ENCODE measurements around the gene SLC7A14.

SLC7A14 gene

DNA sequence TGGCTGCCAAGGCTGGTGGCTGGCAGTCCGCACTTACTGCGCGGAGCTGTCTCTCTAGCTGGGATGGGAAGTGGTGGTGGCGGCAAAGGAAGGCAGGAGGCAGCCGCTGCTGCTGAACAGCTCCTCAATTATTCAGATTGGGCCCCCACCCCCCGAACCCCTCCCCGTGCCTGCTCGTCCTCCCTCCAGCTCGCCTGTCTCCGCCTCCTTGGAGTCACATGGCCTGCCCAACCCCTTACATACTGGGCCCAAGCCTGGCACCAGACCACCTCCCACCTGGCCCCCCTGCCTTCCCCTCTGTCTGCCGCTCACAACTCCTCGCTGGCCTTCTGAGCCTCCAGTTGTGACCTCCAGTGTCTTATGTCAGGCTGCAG lies at the start of gene SLC7A14:
Gene SLC7A14, minus strand, starts transcription at position 139 of the 374 bp plus-strand sequence. CDS start 59,139 bp downstream, outside the sequence.
- FAIRE-seq, result no peak

GRCh38 chr3:170635385-170635735 lies 49.5 kb upstream of the SLC7A14 start:
- no peak for FAIRE-seq

GRCh38 chr3:170634663-170635384 lies 48.9 kb upstream of the SLC7A14 start:
- no peak for FAIRE-seq

GRCh38 chr3:170633573-170633972 lies 47.7 kb upstream of the SLC7A14 start:
- no peak for FAIRE-seq

- FAIRE-seq, result no peak
These were observed 46.9 kb upstream of the SLC7A14 start for GRCh38 chr3:170632780-170633179.

DNA sequence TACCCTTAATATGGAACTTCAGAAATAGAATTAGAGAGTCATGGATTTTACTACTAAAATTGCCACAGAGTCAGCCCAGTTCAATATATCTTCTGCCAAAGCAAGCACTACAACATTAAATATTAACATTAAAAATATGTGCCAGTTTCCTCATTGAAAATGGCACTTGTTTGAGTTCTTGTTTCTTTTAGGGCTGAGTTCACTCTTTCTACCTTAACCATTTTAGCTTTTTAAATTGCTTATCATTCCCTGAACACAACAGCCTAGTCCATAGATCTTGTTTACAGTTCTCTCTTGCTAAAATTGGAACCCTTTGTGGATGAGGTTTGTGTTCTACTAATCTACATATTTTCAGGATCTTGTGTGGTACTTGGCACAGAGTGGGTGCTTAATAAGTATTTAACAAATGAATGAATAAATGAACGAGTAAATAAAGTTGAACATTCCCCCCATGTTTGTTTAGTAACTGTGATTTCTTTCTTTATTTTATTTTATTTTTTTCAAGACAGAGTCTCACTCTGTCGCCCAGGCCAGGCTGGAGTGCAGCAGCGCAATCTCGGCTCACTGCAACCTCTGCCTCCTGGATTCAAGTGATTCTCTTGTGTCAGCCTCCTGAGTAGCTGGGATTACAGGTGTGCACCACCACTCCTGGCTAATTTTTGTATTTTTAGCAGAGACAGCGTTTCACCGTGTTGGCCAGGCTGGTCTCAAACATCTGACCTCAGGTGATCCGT lies 46.0 kb upstream of the SLC7A14 start:
- FAIRE-seq, result no peak

DNA sequence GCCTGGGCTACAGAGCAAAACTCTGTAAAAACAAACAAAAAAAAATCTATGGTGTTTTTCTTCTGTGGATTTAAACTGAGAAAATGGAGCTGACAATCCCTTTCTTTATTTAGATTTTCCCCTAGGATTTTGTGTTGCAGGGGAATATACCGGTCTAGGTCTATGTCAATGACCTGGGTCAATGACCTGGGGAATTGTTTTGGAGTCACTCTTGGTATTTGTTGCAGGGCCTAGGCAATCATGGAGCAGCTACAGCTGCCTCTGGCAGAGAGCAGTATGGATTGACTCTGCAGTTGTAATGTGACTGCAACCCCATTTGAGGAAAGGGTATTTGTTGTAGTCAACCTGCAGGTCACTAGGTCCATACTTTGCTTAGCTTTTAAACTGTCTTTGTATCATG lies 37.6 kb upstream of the SLC7A14 start:
- no peak for FAIRE-seq

- no peak for FAIRE-seq
These were observed 36.7 kb upstream of the SLC7A14 start for GRCh38 chr3:170622369-170623159.

DNA sequence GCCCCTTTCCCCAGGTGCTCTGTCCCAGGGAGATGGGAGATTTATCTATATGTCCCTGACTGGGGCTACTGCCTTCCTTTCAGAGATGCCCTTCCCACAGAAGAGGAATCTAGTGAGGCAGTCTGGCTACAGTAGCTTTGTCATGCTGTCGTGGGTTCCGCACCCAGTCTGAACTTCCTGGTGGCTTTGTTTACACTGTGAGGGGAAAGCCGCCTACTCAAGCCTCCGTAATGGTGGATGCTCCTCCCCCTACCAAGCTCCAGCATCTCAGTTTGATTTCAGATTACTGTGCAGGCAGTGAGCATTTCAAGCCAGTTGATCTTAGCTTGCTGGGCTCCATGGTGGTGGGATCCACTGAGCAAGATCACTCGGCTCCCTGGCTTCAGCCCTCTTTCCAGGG lies 35.4 kb upstream of the SLC7A14 start:
- FAIRE-seq, result no peak

- FAIRE-seq, result no peak
These were observed 28.5 kb upstream of the SLC7A14 start for GRCh38 chr3:170614214-170614966.

DNA sequence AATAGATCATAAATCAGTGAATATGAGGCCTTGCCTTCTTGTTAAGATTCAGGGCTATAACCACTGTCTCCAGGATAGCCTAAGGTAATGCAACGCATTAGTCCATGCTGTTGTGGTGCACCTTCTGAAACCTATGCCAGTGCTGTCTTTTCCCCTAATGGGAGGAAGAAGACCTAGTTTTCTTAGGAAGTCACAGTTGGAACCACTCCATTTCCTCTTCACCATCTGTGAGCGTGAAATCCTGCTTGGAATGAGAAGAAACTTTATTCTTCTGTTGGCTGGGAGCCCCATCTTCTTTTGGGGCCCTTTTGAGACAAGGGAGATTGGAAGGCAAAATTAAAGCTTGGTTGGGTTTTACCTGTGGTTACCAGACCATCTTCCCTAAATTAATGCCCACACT lies 25.9 kb upstream of the SLC7A14 start:
- FAIRE-seq, result no peak

DNA sequence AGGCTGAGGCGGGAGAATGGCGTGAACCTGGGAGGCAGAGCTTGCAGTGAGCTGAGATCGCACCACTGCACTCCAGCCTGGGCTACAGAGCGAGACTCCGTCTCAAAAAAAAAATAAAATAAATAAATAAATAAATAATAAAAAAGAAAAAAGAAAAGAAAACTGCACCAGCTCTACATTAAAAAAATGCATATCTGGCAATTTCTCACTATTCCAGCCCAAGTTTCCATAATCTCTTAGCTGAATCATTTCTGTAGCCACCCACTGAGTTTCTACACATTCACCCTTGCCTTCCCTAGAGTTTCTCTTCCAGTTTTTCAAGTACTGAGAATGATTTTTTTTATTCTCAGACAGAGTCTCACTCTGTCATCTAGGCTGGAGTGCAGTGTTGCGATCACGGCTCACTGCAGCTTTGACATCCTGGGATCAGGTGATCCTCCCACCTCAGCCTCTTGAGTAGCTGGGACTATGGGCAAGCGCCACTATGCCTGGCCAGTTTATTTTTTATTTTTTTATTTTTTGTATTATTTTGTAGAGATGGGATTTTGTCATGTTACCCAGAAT lies 24.5 kb upstream of the SLC7A14 start:
- no peak for FAIRE-seq

DNA sequence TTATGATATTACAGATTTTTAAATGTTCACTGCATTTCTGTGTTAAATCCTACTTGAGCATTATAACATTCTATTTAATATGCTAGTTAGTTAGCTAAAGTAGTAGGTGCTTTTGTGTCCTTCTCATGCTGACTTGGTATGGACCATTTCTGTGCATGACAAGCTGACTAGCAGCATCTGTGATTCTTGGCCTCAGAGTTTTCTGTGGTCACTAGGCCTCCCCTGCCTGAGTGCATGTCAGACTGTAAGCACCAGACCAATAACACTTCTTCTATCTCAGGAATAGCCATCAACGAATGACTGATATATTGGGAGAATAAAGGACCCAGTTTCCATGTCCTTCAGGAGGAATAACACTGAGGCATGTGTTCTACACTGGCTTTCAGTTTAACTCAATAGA lies 22.6 kb upstream of the SLC7A14 start:
- FAIRE-seq, result no peak

- FAIRE-seq, result no peak
These were observed 20.8 kb upstream of the SLC7A14 start for GRCh38 chr3:170606675-170607074.

DNA sequence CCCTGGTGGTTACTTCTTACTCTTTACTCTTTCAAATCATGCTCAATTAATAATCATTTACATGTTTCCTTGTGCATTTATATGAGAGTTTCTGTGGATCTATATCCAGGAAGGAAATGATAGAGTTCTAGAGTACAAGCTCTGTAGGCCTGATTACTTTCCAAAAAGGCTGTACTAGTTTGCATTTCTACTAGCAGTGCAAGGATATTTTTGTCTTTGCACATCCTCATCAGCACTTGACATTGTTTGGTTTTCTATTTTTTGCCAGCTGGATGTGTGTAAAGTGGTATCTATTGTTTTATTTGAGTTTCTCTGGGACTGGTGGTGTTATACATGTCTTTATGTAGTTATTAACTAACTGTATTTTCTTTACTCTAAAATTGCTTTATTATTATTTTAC lies 19.6 kb upstream of the SLC7A14 start:
- no peak for FAIRE-seq

GRCh38 chr3:170603770-170604510 lies 18.1 kb upstream of the SLC7A14 start:
- no peak for FAIRE-seq

DNA sequence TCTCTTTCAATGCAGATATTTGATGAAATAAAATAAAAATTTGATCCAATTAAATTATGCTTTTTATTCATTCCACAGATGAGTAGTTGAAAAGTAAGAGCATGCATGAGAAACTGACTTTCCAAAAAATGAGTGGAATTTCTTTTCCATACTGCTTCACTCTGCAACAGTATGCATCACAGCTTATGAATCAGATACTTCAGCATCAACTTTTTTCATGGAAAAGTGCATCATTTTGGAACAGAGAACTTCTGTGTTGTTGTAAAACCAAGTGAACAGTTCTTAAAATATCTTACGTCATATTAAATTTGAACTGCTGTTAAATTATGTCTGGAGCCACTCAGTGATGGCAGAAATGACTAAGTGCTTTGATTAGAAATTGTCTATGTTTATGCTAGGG lies 16.7 kb upstream of the SLC7A14 start:
- no peak for FAIRE-seq

GRCh38 chr3:170600005-170600624 lies 14.2 kb upstream of the SLC7A14 start:
- FAIRE-seq, result no peak

DNA sequence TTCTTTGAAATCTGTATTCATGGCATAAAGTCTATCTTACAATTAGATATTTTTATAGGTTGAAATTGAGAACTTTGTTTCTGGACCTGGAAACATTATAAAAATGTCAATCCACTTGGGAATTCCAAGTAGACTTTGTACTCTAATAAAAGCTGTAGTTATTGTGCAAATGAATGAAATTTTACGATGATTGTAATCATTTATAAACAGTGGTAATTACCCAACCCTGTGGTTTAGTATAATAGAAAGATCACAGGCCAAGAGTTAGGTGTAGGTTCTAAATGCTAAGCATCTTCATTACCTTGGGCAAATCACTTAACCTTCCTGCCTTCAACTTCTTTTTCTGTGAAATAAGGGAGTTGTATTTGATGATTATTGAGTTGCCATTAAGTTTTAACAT lies 13.2 kb upstream of the SLC7A14 start:
- FAIRE-seq, result no peak

GRCh38 chr3:170598091-170598502 lies 12.2 kb upstream of the SLC7A14 start:
- FAIRE-seq, result no peak

DNA sequence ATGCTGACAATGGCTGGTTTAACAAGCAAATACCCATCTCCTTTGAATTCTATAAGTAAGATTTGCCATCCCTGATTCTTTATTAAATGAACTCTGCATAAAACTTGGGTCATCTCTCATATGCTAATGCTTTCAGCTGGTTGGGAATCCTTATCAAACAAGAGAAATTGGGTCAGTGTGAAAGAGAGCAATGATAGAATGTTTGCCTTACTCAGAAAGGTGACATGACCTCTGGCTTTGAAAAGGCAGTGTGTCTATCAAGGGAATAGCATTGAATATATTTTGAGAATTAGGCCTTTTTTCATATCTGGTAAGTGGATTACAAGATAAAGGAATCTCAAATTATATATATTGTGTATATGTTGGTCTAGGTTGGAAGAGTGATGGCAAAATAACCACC lies 8.7 kb upstream of the SLC7A14 start:
- FAIRE-seq, result no peak

Data from colon (tissue), 2 donors.